ENCODE measurements around the gene DOK7.

GRCh38 chr4:3511187-3511586 is 48.1 kb downstream of the DOK7 start:
- TF ChIP-seq TAF1 (IDR thresholded peaks at IDR 0.05; ENCODE audit: borderline replicate concordance, insufficient read depth, low read length) (no peak), POLR2AphosphoS5 (IDR thresholded peaks at IDR 0.05; ENCODE audit: low read depth, low read length) (no peak), SIN3A (IDR thresholded peaks at IDR 0.05; ENCODE audit: borderline replicate concordance, insufficient read depth, low read length) (no peak)
